Panc1 (cell line): ENCODE measurements around the gene QRICH1.

ENCODE experiments used
- POLR2AphosphoS5 ChIP-seq: IDR thresholded peaks from 2 replicates; pipeline ENCODE4 v1.6.1; 2012; ENCODE audit warnings: mild to moderate bottlenecking, low read depth, low read length, moderate library complexity
- SIN3A ChIP-seq: IDR thresholded peaks from 2 replicates; pipeline ENCODE4 v1.6.1; 2012; ENCODE audit warnings: low read depth, mild to moderate bottlenecking, low read length, moderate library complexity, borderline replicate concordance; ENCODE audit not compliant: insufficient read depth
- TCF7L2 ChIP-seq: IDR thresholded peaks from 2 replicates; pipeline ENCODE4 v1.6.1; 2011; ENCODE audit warnings: mild to moderate bottlenecking, low read depth, low read length, inconsistent platforms
- TF ChIP-seq, protein P1 (sequence below): fragments of 450-650 bp; IDR thresholded peaks from 2 replicates; pipeline ENCODE4 v1.5.1; 2017; ENCODE audit warnings: mild to moderate bottlenecking
- TF ChIP-seq, protein P2 (sequence below), 2 experiments: IDR thresholded peaks; 2 replicates each; pipeline ENCODE4 v1.6.1; 2011 to 2012; ENCODE audit warnings: low read depth in 2 of 2, control low read depth in 1 of 2, low read length in 1 of 2, mild to moderate bottlenecking in 1 of 2, moderate library complexity in 1 of 2; ENCODE audit not compliant: insufficient read depth in 1 of 2

DNA sequence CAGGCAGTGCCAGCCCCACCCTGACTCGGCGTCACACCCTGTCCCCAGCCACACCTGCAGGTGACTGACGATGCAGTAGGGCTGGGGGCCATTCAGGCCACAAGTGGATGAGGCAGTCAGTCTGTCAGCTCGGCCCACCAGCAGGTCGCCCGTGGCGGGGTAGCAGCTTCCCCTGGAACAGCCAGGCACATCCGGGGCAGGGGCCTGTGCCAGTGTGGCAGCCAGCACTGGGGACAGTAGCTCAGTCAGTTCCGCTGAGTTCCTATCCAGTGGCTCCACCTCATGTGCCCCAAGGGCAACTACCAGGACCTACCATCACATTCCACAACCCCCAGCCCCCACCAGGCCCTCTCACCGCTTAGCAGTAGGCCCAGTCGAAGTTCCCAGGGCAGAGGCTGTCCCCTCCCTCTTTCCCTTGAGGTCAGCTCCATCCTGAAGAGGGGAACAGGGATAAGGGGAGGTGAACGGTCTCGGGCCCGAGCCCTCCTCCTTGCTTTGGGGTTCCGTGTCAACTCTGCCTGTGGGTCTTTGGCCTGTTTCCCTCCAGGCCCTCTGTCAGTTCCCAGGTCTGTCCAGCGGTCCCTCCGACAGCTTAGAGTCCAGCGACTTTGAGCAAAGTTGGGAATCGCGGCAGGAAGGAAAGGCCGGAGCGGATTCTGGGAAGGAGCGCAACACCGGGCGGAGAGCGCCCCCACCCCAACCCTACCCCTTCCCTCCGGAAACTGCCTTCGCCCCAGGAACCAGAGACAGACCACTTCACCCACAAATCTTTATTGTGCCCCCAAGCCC, 38.8 kb upstream of the QRICH1 start, which contains the start of gene LAMB2:
- peak; percentile 38; the same call in 1 of the 2 replicates for TF ChIP-seq POLR2AphosphoS5
- TF ChIP-seq, protein P1, sequence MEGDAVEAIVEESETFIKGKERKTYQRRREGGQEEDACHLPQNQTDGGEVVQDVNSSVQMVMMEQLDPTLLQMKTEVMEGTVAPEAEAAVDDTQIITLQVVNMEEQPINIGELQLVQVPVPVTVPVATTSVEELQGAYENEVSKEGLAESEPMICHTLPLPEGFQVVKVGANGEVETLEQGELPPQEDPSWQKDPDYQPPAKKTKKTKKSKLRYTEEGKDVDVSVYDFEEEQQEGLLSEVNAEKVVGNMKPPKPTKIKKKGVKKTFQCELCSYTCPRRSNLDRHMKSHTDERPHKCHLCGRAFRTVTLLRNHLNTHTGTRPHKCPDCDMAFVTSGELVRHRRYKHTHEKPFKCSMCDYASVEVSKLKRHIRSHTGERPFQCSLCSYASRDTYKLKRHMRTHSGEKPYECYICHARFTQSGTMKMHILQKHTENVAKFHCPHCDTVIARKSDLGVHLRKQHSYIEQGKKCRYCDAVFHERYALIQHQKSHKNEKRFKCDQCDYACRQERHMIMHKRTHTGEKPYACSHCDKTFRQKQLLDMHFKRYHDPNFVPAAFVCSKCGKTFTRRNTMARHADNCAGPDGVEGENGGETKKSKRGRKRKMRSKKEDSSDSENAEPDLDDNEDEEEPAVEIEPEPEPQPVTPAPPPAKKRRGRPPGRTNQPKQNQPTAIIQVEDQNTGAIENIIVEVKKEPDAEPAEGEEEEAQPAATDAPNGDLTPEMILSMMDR, result no peak; the same call in 1 of the 2 replicates
- 0 out of 2 replicates have a peak, but pooled peaks have one; percentile 43 for TF ChIP-seq SIN3A
- TF ChIP-seq, protein P2, sequence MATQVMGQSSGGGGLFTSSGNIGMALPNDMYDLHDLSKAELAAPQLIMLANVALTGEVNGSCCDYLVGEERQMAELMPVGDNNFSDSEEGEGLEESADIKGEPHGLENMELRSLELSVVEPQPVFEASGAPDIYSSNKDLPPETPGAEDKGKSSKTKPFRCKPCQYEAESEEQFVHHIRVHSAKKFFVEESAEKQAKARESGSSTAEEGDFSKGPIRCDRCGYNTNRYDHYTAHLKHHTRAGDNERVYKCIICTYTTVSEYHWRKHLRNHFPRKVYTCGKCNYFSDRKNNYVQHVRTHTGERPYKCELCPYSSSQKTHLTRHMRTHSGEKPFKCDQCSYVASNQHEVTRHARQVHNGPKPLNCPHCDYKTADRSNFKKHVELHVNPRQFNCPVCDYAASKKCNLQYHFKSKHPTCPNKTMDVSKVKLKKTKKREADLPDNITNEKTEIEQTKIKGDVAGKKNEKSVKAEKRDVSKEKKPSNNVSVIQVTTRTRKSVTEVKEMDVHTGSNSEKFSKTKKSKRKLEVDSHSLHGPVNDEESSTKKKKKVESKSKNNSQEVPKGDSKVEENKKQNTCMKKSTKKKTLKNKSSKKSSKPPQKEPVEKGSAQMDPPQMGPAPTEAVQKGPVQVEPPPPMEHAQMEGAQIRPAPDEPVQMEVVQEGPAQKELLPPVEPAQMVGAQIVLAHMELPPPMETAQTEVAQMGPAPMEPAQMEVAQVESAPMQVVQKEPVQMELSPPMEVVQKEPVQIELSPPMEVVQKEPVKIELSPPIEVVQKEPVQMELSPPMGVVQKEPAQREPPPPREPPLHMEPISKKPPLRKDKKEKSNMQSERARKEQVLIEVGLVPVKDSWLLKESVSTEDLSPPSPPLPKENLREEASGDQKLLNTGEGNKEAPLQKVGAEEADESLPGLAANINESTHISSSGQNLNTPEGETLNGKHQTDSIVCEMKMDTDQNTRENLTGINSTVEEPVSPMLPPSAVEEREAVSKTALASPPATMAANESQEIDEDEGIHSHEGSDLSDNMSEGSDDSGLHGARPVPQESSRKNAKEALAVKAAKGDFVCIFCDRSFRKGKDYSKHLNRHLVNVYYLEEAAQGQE (IDR thresholded peaks at IDR 0.05; ENCODE audit: insufficient read depth in 1 of 2, low read depth in 2 of 2, low read length in 1 of 2), result no peak
- TF ChIP-seq TCF7L2, result no peak
